WTC11 (cell line): ENCODE data around the gene ZNF436. TPM values are rescaled to one million over a fixed set of nuclear protein-coding genes. Genes with fewer than 3 reads are reported as not detected.

Experiments
- ATAC-seq: fragments of 200-7000 bp; cut with Tn5 transposase; 2 replicates; pipeline ENCODE4 v1.10.0; 2021; ENCODE audit warnings: mild to moderate bottlenecking, moderate library complexity
- CTCF ChIA-PET: fragments of 300-600 bp; sonication (Branson Sonifier 250); formaldehyde crosslinking; loops from one replicate; lab custom pipeline; 2021; ENCODE audit warnings: antibody characterized with exemption; lab: Charles Lee
- POLR2A ChIA-PET: fragments of 350-600 bp; sonication (Branson Sonifier 250); formaldehyde crosslinking; loops from one replicate; lab custom pipeline; 2021; ENCODE audit warnings: antibody characterized with exemption; lab: Charles Lee
- DNase-seq: peaks from one replicate; pipeline ENCODE4 v3.0.0; 2021; ENCODE audit warnings: low spot score
- H3K27ac Mint-ChIP-seq: 2 replicates; pipeline ENCODE4 v1.8.0; 2021; ENCODE audit warnings: mixed read lengths
- H3K27me3 Mint-ChIP-seq: 2 replicates; pipeline ENCODE4 v1.8.0; 2021; ENCODE audit warnings: low read depth, mild to moderate bottlenecking, moderate library complexity, mixed read lengths
- H3K36me3 Mint-ChIP-seq: 2 replicates; pipeline ENCODE4 v1.8.0; 2021; ENCODE audit warnings: mixed read lengths
- H3K4me1 Mint-ChIP-seq: 2 replicates; pipeline ENCODE4 v1.8.0; 2022; ENCODE audit warnings: mixed read lengths
- H3K4me3 Mint-ChIP-seq: 2 replicates; pipeline ENCODE4 v1.8.0; 2021; ENCODE audit warnings: mild to moderate bottlenecking, moderate library complexity, mixed read lengths
- H3K9me3 Mint-ChIP-seq: 2 replicates; pipeline ENCODE4 v1.8.0; 2021; ENCODE audit warnings: mixed read lengths
- ERG ChIP-seq: fragments of 250-450 bp; sonication (Bioruptor Pico); IDR thresholded peaks from 2 replicates; pipeline ENCODE4 v1.8.0; 2021; ENCODE audit warnings: mild to moderate bottlenecking
- FOXP1 ChIP-seq: sonication (generic); formaldehyde crosslinking; IDR thresholded peaks from 2 replicates; pipeline ENCODE4 v1.8.0; 2022; ENCODE audit warnings: missing genetic modification reagents, mild to moderate bottlenecking, moderate library complexity, borderline replicate concordance
- GTF2I ChIP-seq: fragments of 250-450 bp; sonication (Bioruptor Pico); conservative IDR thresholded peaks from 2 replicates; pipeline ENCODE4 v1.4.0; 2021; ENCODE audit warnings: mild to moderate bottlenecking
- MAX ChIP-seq: sonication (generic); formaldehyde crosslinking; IDR thresholded peaks from 2 replicates; pipeline ENCODE4 v1.8.0; 2022; ENCODE audit warnings: mild to moderate bottlenecking, missing genetic modification reagents
- NFATC4 ChIP-seq: fragments of 250-450 bp; sonication (Bioruptor Pico); IDR thresholded peaks from 2 replicates; pipeline ENCODE4 v1.9.0; 2021; ENCODE audit warnings: mild to moderate bottlenecking
- NFE2L1 ChIP-seq: sonication (generic); formaldehyde crosslinking; IDR thresholded peaks from 2 replicates; pipeline ENCODE4 v1.8.1; 2023; ENCODE audit warnings: missing genetic modification reagents
- NR2C2 ChIP-seq: sonication (generic); formaldehyde crosslinking; IDR thresholded peaks from 2 replicates; pipeline ENCODE4 v1.8.0; 2022; ENCODE audit warnings: mild to moderate bottlenecking, missing genetic modification reagents
- PREB ChIP-seq: sonication (generic); formaldehyde crosslinking; IDR thresholded peaks from 2 replicates; pipeline ENCODE4 v1.8.1; 2022; ENCODE audit warnings: mild to moderate bottlenecking, missing genetic modification reagents, moderate library complexity, borderline replicate concordance
- PRRX2 ChIP-seq: fragments of 250-450 bp; sonication (Bioruptor Pico); IDR thresholded peaks from 2 replicates; pipeline ENCODE4 v1.8.0; 2021; ENCODE audit warnings: mild to moderate bottlenecking
- SMAD3 ChIP-seq: sonication (generic); formaldehyde crosslinking; IDR thresholded peaks from 2 replicates; pipeline ENCODE4 v1.8.0; 2022; ENCODE audit warnings: missing genetic modification reagents, mild to moderate bottlenecking, borderline replicate concordance
- SP1 ChIP-seq: sonication (generic); formaldehyde crosslinking; conservative IDR thresholded peaks from 2 replicates; pipeline ENCODE4 v1.8.1; 2022; ENCODE audit warnings: missing genetic modification reagents
- TP53 ChIP-seq: sonication (generic); formaldehyde crosslinking; IDR thresholded peaks from 2 replicates; pipeline ENCODE4 v1.8.1; 2023; ENCODE audit warnings: mild to moderate bottlenecking, missing genetic modification reagents
- ZNF219 ChIP-seq: sonication (generic); formaldehyde crosslinking; IDR thresholded peaks from 2 replicates; pipeline ENCODE4 v1.8.0; 2023; ENCODE audit warnings: missing genetic modification reagents, mild to moderate bottlenecking, borderline replicate concordance
- ZNF317 ChIP-seq: sonication (generic); formaldehyde crosslinking; IDR thresholded peaks from 2 replicates; pipeline ENCODE4 v1.8.1; 2023; ENCODE audit warnings: low read depth, mild to moderate bottlenecking, moderate library complexity, missing genetic modification reagents, borderline replicate concordance
- ZNF425 ChIP-seq: fragments of 250-450 bp; sonication (Bioruptor Pico); conservative IDR thresholded peaks from 2 replicates; pipeline ENCODE4 v1.9.0; 2021; ENCODE audit warnings: mild to moderate bottlenecking
- ZNF512 ChIP-seq: sonication (generic); formaldehyde crosslinking; IDR thresholded peaks from 2 replicates; pipeline ENCODE4 v1.8.1; 2022; ENCODE audit warnings: missing genetic modification reagents, borderline replicate concordance
- total RNA-seq: library from RNA; stranded (reverse); gene quantifications from 3 replicates; pipeline ENCODE4 v1.2.3, GENCODE V29; 2021
- TF ChIP-seq, protein P1 (sequence below): sonication (generic); formaldehyde crosslinking; IDR thresholded peaks from 2 replicates; pipeline ENCODE4 v1.8.0; 2022; ENCODE audit warnings: mild to moderate bottlenecking, missing genetic modification reagents

ZNF436 gene
- total RNA-seq, 1 experiment from 2014 or later: 1.3 TPM

- Mint-ChIP-seq H3K4me1 (peaks cover 19% of the 10 kb centered on the region), H3K4me3 (no peak overlapping the region), H3K36me3 (no peaks in the 10 kb centered on the region), H3K9me3 (no peaks in the 10 kb centered on the region), H3K27ac (no peak overlapping the region), H3K27me3 (no peaks in the 10 kb centered on the region)
- ChIA-PET POLR2A (interaction anchor here (1.0 kb wide), 1 partner anchor 49 kb away, joined by 4 read pairs; the partner anchor contains the start of gene HNRNPR), CTCF (interaction anchor here (1.3 to 3.1 kb wide), 3 partner anchors 10 to 378 kb away, joined by 3 to 36 read pairs (median 5); no protein-coding TSS in a partner anchor)
- ATAC-seq (no peak), DNase-seq (no peak)
- TF ChIP-seq NFE2L1 (CRISPR knock-in tag) (no peak), FOXP1 (no peak), ZNF512 (CRISPR knock-in tag) (no peak), ERG (no peak)
These were observed 24.1 kb upstream of the ZNF436 start for GRCh38 chr1:23393706-23394105.

- ChIA-PET CTCF (interaction anchor here (1.3 kb wide), 1 partner anchor 380 kb away, joined by 3 read pairs; no protein-coding TSS in a partner anchor), POLR2A (no interaction called here)
- no peak overlapping the region for H3K27ac Mint-ChIP-seq
- no peaks in the 10 kb centered on the region for H3K36me3 Mint-ChIP-seq
- no peaks in the 10 kb centered on the region for H3K27me3 Mint-ChIP-seq
- TF ChIP-seq ZNF317 (CRISPR knock-in tag): no peak
- no peak for TF ChIP-seq ZNF219 (CRISPR knock-in tag)
- no peak for TF ChIP-seq TP53 (CRISPR knock-in tag)
- TF ChIP-seq SMAD3 (CRISPR knock-in tag): no peak
- no peak for TF ChIP-seq FOXP1
- no peak for TF ChIP-seq NR2C2 (CRISPR knock-in tag)
- no peak for TF ChIP-seq PREB (CRISPR knock-in tag)
- TF ChIP-seq MAX: no peak
- TF ChIP-seq NFATC4 (CRISPR knock-in tag): no peak
- TF ChIP-seq GTF2I (CRISPR knock-in tag): no peak
- no peak for TF ChIP-seq SP1 (CRISPR knock-in tag)
- TF ChIP-seq, protein P1, sequence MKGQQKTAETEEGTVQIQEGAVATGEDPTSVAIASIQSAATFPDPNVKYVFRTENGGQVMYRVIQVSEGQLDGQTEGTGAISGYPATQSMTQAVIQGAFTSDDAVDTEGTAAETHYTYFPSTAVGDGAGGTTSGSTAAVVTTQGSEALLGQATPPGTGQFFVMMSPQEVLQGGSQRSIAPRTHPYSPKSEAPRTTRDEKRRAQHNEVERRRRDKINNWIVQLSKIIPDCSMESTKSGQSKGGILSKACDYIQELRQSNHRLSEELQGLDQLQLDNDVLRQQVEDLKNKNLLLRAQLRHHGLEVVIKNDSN (CRISPR knock-in tag): no peak
- no peak for TF ChIP-seq ZNF425 (CRISPR knock-in tag)
- TF ChIP-seq PRRX2 (CRISPR knock-in tag): no peak
- H3K9me3 Mint-ChIP-seq: no peaks in the 10 kb centered on the region
- H3K4me1 Mint-ChIP-seq: peaks cover 19% of the 10 kb centered on the region
- ATAC-seq (no peak), DNase-seq (no peak)
- H3K4me3 Mint-ChIP-seq: no peak overlapping the region
These were observed 22.7 kb upstream of the ZNF436 start for GRCh38 chr1:23392125-23392855.
